ENCODE measurements around the gene PYHIN1. TPM values are rescaled to one million over a fixed set of nuclear protein-coding genes. Genes with fewer than 3 reads are reported as not detected.
A peak's percentile ranks its signal among the peaks of the same experiment; 100 is the strongest.

PYHIN1 gene
- 1 to 10 TPM in 1 of 10 donors, under 1 TPM in 6, not detected in 3; 0.10 to 3.5 (median 0.37) TPM for polyA plus RNA-seq (ENCODE audit: insufficient read length in 10 of 10)
- long read RNA-seq, donor 1, result 0 reads
- long read RNA-seq, donor 2, result 0 reads
- long read RNA-seq, donor 3, result 0 reads
- long read RNA-seq, donor 4, result 0 reads
- long read RNA-seq, donor 5, result 0 reads
- long read RNA-seq, donor 6, result 0 reads
- long read RNA-seq, donor 7, result 0 reads
- long read RNA-seq, donor 8, result 0 reads
- long read RNA-seq, donor 9, result 0 reads

GRCh38 chr1:158931055-158931737, at the start of gene PYHIN1:
PYHIN1 (plus strand) TSS chr1:158931552; CDS start chr1:158936911, 5,359 bp downstream.
- DNase-seq, result no peak

- no peak for DNase-seq
These were observed 37.7 kb upstream of the PYHIN1 start for GRCh38 chr1:158893654-158894053.

- no peak for DNase-seq
These were observed 32.6 kb upstream of the PYHIN1 start for GRCh38 chr1:158898722-158899121.

- DNase-seq, result no peak
These were observed 29.7 kb upstream of the PYHIN1 start for GRCh38 chr1:158901623-158902022.

GRCh38 chr1:158916085-158916484, 15.3 kb upstream of the PYHIN1 start:
- no peak for DNase-seq

GRCh38 chr1:158924677-158925076, 6.7 kb upstream of the PYHIN1 start:
- no peak for DNase-seq

GRCh38 chr1:158930504-158930903, 848 bp upstream of the PYHIN1 start:
- no peak for DNase-seq

GRCh38 chr1:158932171-158932570, 819 bp downstream of the PYHIN1 start:
- no peak for DNase-seq

- no peak for DNase-seq
These were observed 2.3 kb downstream of the PYHIN1 start for GRCh38 chr1:158933621-158934020.

GRCh38 chr1:158939180-158939579, 7.8 kb downstream of the PYHIN1 start:
- no peak for DNase-seq

- no peak for DNase-seq
These were observed 10.0 kb downstream of the PYHIN1 start for GRCh38 chr1:158941317-158941716.

GRCh38 chr1:158942490-158942889, 11.1 kb downstream of the PYHIN1 start:
- DNase-seq, result no peak

GRCh38 chr1:158943059-158943458, 11.7 kb downstream of the PYHIN1 start:
- DNase-seq, result no peak

- no peak for DNase-seq
These were observed 13.7 kb downstream of the PYHIN1 start for GRCh38 chr1:158945061-158945460.

- no peak for DNase-seq
These were observed 15.4 kb downstream of the PYHIN1 start for GRCh38 chr1:158946785-158947184.

- DNase-seq, result peak; percentile 3 to 21 (median 7)
These were observed 20.6 kb downstream of the PYHIN1 start for GRCh38 chr1:158951956-158952355.

- no peak for DNase-seq
These were observed 21.1 kb downstream of the PYHIN1 start for GRCh38 chr1:158952416-158952815.

- no peak for DNase-seq
These were observed 29.8 kb downstream of the PYHIN1 start for GRCh38 chr1:158961178-158961577.

- DNase-seq, result no peak
These were observed 31.6 kb downstream of the PYHIN1 start for GRCh38 chr1:158962983-158963382.

GRCh38 chr1:158969166-158969565, 37.8 kb downstream of the PYHIN1 start:
- no peak for DNase-seq

- DNase-seq, result no peak
These were observed 38.5 kb downstream of the PYHIN1 start for GRCh38 chr1:158969855-158970254.

- DNase-seq, result no peak
These were observed 41.5 kb downstream of the PYHIN1 start for GRCh38 chr1:158972841-158973240.

GRCh38 chr1:158976219-158976618, 44.9 kb downstream of the PYHIN1 start:
- DNase-seq, result no peak

GRCh38 chr1:158978730-158979129, 47.4 kb downstream of the PYHIN1 start:
- DNase-seq, result no peak

Measured in muscle of back (tissue), 13 donors.